Posterior vena cava (tissue), 2 donors: Measurements from ENCODE around the gene COL15A1. TPM values are rescaled to one million over a fixed set of nuclear protein-coding genes. Genes with fewer than 3 reads are reported as not detected.

Experiments
- DNase-seq: peaks from one replicate; pipeline ENCODE4 v3.0.0-alpha.2; 2020; ENCODE audit warnings: low spot score
- intact Hi-C, 2 donors: fragments of 100-400 bp; cut with DNase I; formaldehyde crosslinking; loops; one replicate each; pipeline versions ENCODE4 v1.14.1 to v1.14.2; 2022 to 2023
- total RNA-seq, 2 donors: library from RNA; stranded (reverse); fragmentation: NEBNext Ultra II Directional; extraction: Animal tissue kit (Norgen Biotek cat#: 25700); gene quantifications; one replicate each; pipeline ENCODE4 v1.2.1, GENCODE V29; 2021
- donor health status: DM: yes; HTN: yes; CAD: no.
- donor health status: DM: yes; HTN: yes; CAD: no.

The COL15A1 gene
- total RNA-seq, 2 donors from 2014 or later = 126 to 129 TPM

GRCh38 chr9:98913044-98913443 is 30.7 kb upstream of the COL15A1 start:
- intact Hi-C loops = no loop called here
- DNase-seq = no peak

GRCh38 chr9:98913705-98914104 is 30.0 kb upstream of the COL15A1 start:
- intact Hi-C loops = no loop called here

GRCh38 chr9:98915599-98915998 is 28.1 kb upstream of the COL15A1 start:
- intact Hi-C loops = no loop called here
- DNase-seq = no peak

More at GRCh38 chr9:98913705-98914104, 30.0 kb upstream of the COL15A1 start:
- DNase-seq = no peak

GRCh38 chr9:98916660-98917059 is 27.0 kb upstream of the COL15A1 start:
- intact Hi-C loops = no loop called here
- no peak for DNase-seq

- intact Hi-C loops = no loop called here
- DNase-seq = no peak
These were observed 25.8 kb upstream of the COL15A1 start for GRCh38 chr9:98917746-98918487.

- DNase-seq = no peak
- intact Hi-C loops = no loop called here
These were observed 22.0 kb upstream of the COL15A1 start for GRCh38 chr9:98921732-98922131.

- intact Hi-C loops = no loop called here
- DNase-seq = no peak
These were observed 20.8 kb upstream of the COL15A1 start for GRCh38 chr9:98922721-98923435.

GRCh38 chr9:98923451-98924123 is 20.1 kb upstream of the COL15A1 start:
- intact Hi-C loops = no loop called here
- DNase-seq = no peak

- DNase-seq = no peak
These were observed 18.5 kb upstream of the COL15A1 start for GRCh38 chr9:98924946-98925820.

GRCh38 chr9:98925956-98926355 is 17.8 kb upstream of the COL15A1 start:
- intact Hi-C loops = no loop called here

More at GRCh38 chr9:98924946-98925820, 18.5 kb upstream of the COL15A1 start:
- intact Hi-C loops = no loop called here

GRCh38 chr9:98927724-98928123 is 16.0 kb upstream of the COL15A1 start:
- intact Hi-C loops = no loop called here
- DNase-seq = no peak

More at GRCh38 chr9:98925956-98926355, 17.8 kb upstream of the COL15A1 start:
- DNase-seq = no peak

- no peak for DNase-seq
- intact Hi-C loops = no loop called here
These were observed 14.6 kb upstream of the COL15A1 start for GRCh38 chr9:98929071-98929470.

GRCh38 chr9:98929895-98930341 is 13.8 kb upstream of the COL15A1 start:
- intact Hi-C loops = no loop called here
- no peak for DNase-seq

GRCh38 chr9:98930792-98931191 is 12.9 kb upstream of the COL15A1 start:
- intact Hi-C loops = no loop called here
- DNase-seq = no peak

GRCh38 chr9:98931600-98932389 is 11.9 kb upstream of the COL15A1 start:
- no peak for DNase-seq
- intact Hi-C loops = no loop called here

- intact Hi-C loops = no loop called here
- no peak for DNase-seq
These were observed 10.5 kb upstream of the COL15A1 start for GRCh38 chr9:98933185-98933584.

GRCh38 chr9:98933890-98934289 is 9.8 kb upstream of the COL15A1 start:
- no peak for DNase-seq
- intact Hi-C loops = no loop called here

- no peak for DNase-seq
- intact Hi-C loops = no loop called here
These were observed 8.6 kb upstream of the COL15A1 start for GRCh38 chr9:98935071-98935505.
